ENCODE measurements around the gene TNFRSF19.
A peak's percentile ranks its signal among the peaks of the same experiment; 100 is the strongest.

Gene TNFRSF19

DNA sequence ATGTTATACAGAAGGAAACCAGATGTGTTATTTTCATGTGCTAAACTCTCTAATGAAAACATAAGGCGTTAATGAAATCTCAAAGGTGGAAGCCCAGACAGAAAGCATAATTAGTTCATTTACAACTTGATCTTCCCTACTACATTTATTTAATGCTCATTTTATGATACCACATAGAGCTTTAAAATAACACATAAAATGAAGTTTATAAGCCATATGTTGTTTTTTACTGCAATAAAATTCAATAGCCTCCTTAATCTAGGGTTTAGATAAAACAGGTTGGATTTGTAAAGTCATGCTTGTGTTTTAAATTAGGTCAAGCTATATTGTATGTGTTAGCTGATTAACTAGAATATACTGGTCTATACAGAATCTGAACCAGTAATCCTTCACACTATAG is 81.2 kb downstream of the TNFRSF19 start:
- DNase-seq (ENCODE audit: low read depth) = no peak
- TF ChIP-seq, protein P1, sequence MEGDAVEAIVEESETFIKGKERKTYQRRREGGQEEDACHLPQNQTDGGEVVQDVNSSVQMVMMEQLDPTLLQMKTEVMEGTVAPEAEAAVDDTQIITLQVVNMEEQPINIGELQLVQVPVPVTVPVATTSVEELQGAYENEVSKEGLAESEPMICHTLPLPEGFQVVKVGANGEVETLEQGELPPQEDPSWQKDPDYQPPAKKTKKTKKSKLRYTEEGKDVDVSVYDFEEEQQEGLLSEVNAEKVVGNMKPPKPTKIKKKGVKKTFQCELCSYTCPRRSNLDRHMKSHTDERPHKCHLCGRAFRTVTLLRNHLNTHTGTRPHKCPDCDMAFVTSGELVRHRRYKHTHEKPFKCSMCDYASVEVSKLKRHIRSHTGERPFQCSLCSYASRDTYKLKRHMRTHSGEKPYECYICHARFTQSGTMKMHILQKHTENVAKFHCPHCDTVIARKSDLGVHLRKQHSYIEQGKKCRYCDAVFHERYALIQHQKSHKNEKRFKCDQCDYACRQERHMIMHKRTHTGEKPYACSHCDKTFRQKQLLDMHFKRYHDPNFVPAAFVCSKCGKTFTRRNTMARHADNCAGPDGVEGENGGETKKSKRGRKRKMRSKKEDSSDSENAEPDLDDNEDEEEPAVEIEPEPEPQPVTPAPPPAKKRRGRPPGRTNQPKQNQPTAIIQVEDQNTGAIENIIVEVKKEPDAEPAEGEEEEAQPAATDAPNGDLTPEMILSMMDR (IDR thresholded peaks at IDR 0.05; ENCODE audit: insufficient read depth, low read depth, low read length, missing control alignments) = no peak

DNA sequence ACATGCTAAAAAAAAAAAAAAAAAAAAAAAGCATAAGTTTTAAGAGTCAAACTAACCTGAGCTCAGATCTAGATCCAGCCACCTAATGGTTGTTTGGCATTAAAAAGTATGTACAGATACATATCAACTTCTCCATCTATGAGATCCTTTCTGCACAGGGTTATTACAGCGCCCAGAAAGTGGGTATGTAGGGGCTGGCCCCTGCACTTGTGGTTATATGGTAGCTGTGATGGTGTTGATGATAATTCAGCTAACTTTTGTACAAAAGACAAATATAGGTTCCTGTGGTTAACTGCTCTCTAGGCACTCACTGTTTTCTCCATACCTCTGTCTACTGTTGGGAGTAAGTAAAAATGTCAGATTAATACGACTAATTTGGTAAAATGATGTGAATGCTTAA is 81.7 kb downstream of the TNFRSF19 start:
- DNase-seq (ENCODE audit: low read depth) = no peak
- TF ChIP-seq, protein P1 (IDR thresholded peaks at IDR 0.05; ENCODE audit: insufficient read depth, low read depth, low read length, missing control alignments) = no peak
- no peak overlapping the region for H3K4me3 ChIP-seq (ENCODE audit: low read length)

More for the DNA sequence above, 81.2 kb downstream of the TNFRSF19 start:
- no peak overlapping the region for H3K4me3 ChIP-seq (ENCODE audit: low read length)

DNA sequence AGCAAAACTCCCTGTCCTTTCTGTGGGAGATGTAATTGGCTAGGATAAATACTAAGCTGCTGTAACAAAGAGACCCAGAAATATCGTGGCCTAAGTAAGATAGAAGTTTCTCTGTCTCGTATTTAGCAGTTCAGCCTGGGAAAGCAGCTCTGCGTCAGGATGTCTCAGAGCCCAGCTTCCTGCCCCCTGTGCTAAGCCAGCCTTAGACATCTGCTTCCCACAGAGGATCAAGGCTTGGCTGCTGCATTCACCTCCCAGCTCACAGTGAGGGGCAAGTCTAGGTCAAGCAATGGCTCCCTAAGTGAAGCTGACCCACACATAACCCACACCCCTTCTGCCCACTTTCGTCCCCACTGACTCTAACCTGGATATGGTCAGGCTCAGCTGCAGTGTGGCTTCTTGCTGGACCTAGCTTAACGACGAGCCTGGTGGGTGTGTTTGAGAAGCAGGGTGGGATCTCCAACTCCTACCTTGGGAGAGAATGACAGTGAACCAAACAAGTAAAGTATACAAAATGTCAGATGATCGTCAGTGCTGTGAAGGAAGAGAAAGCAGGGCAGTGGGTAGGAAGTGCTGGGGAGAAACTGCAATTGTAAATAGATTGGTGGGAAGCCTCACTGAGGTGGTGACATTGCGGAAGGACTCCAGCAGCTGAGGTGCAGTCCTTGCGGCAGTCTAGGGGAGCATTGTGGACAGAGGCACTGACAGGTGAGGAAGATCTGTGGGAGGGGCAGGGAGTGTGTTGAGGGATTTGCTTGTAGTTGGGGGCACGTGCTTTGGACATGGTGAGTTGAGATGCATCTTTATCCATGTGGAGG is 82.9 kb downstream of the TNFRSF19 start:
- no peak overlapping the region for H3K4me3 ChIP-seq (ENCODE audit: low read length)
- TF ChIP-seq, protein P1 (IDR thresholded peaks at IDR 0.05; ENCODE audit: insufficient read depth, low read depth, low read length, missing control alignments) = no peak

DNA sequence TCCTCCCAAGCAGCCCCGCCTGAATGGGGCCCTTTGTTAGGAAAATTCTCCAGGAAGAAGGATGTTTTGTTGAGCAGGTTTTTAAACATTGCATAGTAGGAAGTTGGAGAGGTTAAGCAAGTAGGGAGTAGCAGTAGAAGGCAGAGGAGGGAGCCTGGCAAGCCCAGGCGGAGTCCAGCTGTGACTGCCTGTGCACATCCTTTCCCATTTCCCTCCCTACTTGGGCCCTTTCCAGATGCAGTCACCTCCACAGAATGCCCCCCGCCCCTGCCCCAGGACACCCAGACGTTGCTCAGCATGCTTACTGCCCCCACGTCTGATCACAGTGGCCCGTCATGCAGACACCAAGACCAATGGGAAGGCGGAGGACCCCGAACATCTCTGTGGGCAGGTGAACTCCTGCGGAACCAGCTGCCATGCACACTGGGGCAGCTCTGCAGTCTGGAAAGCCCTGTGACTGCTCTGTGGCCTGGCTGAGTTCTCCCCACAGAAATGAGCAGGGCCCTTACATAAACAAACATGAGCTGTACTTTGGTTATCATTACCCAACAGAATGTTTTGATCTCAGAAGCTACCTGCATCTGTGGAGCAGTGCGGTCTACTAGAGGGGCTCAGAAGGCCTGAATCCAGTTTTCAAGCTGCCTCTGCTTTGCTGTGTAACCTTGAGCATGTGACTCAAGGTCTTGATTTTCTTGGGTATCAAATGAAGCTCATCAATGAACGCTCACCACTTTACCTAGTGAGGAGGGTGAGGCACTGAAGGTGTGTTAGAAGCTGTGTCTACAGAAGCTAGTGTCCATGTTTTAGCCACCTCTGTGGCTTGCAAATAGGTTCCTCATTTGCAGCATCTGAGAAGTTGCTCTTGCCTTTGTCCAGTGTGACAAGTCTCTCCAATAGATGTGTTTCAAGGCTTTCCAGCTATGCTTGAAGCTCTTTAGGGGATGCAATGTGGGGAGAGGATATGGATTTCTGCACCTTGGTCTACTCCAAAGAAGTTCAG is 84.2 kb downstream of the TNFRSF19 start:
- peak; percentile 92 for DNase-seq (ENCODE audit: low read depth)
- H3K4me3 ChIP-seq (ENCODE audit: low read length) = no peak overlapping the region
- TF ChIP-seq, protein P1 (IDR thresholded peaks at IDR 0.05; ENCODE audit: insufficient read depth, low read depth, low read length, missing control alignments) = no peak

More for the DNA sequence above, 82.9 kb downstream of the TNFRSF19 start:
- no peak for DNase-seq (ENCODE audit: low read depth)

DNA sequence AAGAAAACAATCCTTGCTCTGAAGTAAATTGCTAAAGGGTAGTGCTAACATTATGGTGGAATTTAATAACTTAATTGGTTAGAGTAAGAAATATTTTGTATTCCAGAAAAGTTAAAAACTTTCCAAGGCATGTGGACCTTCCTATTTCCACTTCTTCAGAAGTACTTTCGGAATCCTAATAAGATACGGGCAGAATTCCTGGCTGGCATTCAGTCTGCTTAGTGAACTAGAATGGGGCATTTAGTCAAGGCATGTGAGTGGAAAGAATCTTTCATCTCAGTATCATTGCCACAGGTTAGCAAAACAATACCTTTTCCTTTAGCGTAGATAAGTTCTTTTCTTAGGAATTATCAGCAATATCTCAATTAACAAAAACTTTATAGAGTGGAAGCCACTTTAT is 85.1 kb downstream of the TNFRSF19 start:
- DNase-seq (ENCODE audit: low read depth) = no peak
- no peak overlapping the region for H3K4me3 ChIP-seq (ENCODE audit: low read length)
- TF ChIP-seq, protein P1 (IDR thresholded peaks at IDR 0.05; ENCODE audit: insufficient read depth, low read depth, low read length, missing control alignments) = no peak

DNA sequence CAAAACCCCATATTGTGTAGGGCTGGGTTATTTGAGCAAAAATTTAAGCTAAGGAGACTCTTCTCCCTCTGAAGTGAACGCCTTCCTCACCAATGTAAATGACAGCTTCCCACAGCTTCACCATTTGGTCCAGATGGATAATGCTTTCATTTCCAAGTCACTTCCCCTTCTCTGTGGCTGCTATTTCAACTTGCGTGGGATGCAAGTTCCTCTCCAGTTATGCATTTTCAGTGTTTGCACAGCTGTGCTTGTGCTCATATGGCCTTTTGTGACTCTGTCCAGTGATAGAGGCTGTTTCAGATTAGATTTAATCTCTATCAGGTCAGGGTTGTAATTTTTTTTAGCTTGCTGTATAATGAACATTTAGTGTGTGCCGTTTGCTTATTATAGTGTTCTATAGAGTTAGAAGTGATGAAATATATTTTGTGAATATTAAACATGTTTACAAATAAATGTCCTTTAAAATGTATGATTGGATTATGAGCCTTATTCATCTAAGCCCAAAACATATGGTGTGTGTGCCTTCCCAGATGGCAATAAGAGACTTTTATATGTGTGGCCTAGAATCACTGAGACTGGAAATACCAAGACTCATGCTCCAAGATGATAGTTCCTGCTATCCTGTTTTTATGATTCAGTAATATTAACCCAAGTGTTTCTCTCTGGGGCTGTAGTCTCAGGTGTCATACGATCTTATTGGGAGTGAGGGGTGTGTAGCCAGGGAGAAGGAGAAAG is 86.6 kb downstream of the TNFRSF19 start:
- no peak overlapping the region for H3K4me3 ChIP-seq (ENCODE audit: low read length)
- TF ChIP-seq, protein P1 (IDR thresholded peaks at IDR 0.05; ENCODE audit: insufficient read depth, low read depth, low read length, missing control alignments) = no peak
- no peak for DNase-seq (ENCODE audit: low read depth)
